ENCODE measurements around the gene IGFL3.

DNA sequence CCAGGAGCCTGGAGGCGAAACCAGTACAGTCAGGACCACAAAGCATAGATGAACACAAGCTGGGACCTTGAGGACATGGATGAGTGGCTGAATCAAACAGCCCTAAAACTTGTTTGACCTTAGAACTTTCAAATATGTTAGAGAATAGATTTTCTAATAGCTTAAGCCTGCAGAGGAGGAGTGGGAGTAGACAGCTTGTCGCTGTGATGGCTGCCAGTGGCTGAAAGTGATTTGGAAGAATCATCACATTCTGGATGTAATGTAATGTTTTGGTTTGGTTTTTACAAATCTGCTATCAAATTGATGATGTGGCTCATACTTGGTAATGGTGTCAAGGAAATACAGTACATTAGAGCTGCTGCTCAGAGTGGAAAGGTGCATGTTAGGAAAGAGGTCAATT is 12.0 kb downstream of the IGFL3 start:
- TF ChIP-seq, protein P1, sequence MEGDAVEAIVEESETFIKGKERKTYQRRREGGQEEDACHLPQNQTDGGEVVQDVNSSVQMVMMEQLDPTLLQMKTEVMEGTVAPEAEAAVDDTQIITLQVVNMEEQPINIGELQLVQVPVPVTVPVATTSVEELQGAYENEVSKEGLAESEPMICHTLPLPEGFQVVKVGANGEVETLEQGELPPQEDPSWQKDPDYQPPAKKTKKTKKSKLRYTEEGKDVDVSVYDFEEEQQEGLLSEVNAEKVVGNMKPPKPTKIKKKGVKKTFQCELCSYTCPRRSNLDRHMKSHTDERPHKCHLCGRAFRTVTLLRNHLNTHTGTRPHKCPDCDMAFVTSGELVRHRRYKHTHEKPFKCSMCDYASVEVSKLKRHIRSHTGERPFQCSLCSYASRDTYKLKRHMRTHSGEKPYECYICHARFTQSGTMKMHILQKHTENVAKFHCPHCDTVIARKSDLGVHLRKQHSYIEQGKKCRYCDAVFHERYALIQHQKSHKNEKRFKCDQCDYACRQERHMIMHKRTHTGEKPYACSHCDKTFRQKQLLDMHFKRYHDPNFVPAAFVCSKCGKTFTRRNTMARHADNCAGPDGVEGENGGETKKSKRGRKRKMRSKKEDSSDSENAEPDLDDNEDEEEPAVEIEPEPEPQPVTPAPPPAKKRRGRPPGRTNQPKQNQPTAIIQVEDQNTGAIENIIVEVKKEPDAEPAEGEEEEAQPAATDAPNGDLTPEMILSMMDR (IDR thresholded peaks at IDR 0.05) = no peak
- no peak for TF ChIP-seq POLR2A (IDR thresholded peaks at IDR 0.05)
